NCI-H1694 (cell line): ENCODE data around the gene PDHX.
"Not testable (repeated sequence)": the region's sequence is repeated elsewhere in the genome, so short reads cannot be mapped to it uniquely, and the experiment has no call there.

ENCODE experiments used
- DNase-seq: peaks from one replicate; lab custom pipeline; 2025; lab: John Stamatoyannopoulos, UW

Gene PDHX

DNA sequence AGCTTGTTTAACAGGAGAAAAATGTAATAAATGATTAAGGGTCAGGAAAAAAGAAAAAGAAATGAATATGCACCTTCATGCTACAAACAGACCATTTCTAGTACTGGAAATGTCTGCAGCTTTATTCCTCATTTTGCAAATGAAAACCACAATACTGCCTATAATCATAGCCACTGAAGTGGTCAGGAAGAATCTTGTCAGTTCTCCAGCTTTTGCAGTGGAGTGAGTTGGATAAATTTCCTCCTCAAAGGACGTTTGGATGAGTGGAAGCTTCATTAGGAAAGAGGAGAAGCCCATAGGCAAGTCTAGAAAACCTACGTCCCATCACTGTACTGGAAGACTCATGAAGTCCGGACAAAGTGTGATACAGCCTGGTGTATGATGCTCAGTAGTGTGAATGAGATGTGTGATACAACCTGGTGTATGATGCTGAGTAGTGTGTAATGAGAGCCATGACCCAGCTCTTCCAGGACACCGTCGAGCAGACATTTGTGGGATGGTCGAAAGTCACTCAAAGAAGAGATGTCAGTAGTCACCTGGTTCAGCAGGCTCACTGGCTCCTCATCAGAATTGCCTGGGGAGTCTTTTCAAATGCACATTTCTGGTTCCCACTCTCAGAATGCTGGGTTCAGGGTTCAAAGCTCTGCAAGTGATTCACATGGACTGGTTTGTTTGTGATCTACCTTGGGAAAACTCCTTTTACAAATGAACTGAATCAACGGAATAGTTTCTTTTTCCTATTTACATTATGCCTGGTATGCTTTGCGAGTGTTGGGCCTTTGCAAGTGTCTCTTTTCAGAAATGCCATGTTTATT, 101.3 kb downstream of the PDHX start:
- DNase-seq = no peak

- DNase-seq = no peak
Measured at GRCh38 chr11:35021589-35021988, 105.2 kb downstream of the PDHX start.

GRCh38 chr11:35023940-35024339, 107.5 kb downstream of the PDHX start:
- DNase-seq = not testable (repeated sequence)

- DNase-seq = not testable (repeated sequence)
Measured at GRCh38 chr11:35028007-35028406, 111.6 kb downstream of the PDHX start.

GRCh38 chr11:35029979-35030682, 113.7 kb downstream of the PDHX start:
- no peak for DNase-seq

GRCh38 chr11:35030716-35031213, 114.3 kb downstream of the PDHX start:
- no peak for DNase-seq

DNA sequence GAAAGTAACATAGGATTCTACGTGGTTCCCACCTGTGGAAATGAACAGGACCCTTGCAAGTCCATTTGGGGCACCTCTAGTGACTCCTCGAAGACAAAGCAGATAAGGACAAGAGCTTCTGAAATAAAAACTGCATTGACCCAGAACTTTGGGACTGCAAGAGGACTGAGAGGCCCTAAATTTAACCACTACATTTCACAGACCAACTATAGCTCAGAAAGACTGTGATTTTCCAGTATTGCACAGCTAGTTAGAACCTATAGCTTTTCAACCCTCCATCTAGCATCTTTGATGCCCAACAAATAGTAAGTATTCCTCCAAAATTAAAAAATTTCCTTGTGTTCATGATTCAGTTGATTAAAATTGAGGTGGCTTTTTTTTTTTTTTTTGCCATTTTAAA, 114.9 kb downstream of the PDHX start:
- no peak for DNase-seq

DNA sequence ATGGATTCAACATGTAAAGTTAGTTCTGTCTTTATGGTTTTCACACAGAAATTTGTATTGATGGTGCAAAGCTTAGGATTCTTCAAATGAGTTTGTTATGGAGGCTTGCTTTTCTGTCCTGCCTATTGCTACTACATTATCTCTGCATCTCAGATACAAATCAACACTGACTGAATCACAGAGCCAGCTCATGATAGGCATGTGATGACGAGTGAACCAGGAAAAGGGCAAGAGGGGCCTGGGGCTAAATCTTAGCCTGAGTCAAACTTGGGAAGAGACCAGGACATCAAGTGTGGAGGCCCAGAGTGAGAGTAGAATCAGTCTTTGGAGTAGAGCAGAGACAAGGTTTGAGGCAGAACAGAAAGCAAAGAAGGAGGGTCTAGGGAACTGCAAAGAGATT, 115.4 kb downstream of the PDHX start:
- no peak for DNase-seq

DNA sequence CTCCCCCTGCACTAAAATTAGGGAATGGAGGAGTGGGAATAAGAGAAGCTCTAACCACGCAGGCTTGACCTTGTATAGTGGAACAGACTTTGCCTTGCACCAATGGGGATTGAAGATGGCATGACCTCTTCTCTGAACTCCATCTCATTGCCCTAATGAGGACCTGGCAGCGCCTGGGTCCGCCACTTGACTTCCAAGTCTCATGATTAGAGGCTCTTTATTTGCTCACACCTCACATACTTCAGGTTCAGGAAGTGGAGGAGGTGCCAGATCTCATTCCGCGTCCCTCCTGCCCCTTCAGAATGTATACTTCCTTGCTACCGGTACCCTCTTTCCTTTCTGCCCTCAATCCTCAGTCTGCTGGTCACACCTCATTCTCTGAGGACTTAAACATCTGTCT, 116.6 kb downstream of the PDHX start:
- no peak for DNase-seq

DNA sequence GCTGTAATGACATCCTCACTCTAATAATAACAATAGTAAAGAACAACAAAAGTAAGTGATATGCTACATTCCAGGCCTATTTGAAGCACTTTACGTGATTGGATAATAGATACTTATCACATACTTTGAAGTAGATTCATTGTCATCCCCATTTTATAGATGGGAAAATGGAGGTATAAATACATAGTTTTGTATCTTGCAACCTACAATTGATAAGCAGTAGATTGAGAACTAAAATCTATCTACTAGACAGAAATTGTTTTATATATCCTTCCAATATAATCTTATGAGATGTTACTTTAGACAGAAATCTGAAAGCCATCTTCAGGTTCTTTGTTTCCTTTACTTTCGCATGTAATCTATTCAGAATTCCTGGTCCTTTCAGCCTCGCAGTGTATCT, 118.0 kb downstream of the PDHX start:
- no peak for DNase-seq

GRCh38 chr11:35035894-35036408, 119.5 kb downstream of the PDHX start:
- DNase-seq = no peak

DNA sequence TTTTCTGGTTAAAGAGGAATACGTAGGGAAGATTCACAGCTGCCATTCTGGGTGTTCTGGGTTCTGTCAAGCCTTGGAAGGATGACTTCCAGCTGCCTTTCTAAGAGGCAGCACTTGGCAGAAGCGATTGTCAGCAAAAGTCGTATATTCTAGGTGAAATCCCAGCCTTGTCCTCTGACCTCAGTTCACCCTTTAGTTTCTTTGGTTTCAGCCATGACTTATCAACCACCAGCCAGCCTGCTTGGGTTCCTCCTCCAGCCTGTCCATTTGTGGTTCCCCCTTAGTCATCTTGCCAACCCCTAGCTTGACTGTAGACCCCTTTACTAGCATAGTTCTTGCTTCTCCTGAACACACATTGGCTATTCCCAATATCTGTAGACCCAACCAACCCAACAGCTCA, 120.2 kb downstream of the PDHX start:
- no peak for DNase-seq

DNA sequence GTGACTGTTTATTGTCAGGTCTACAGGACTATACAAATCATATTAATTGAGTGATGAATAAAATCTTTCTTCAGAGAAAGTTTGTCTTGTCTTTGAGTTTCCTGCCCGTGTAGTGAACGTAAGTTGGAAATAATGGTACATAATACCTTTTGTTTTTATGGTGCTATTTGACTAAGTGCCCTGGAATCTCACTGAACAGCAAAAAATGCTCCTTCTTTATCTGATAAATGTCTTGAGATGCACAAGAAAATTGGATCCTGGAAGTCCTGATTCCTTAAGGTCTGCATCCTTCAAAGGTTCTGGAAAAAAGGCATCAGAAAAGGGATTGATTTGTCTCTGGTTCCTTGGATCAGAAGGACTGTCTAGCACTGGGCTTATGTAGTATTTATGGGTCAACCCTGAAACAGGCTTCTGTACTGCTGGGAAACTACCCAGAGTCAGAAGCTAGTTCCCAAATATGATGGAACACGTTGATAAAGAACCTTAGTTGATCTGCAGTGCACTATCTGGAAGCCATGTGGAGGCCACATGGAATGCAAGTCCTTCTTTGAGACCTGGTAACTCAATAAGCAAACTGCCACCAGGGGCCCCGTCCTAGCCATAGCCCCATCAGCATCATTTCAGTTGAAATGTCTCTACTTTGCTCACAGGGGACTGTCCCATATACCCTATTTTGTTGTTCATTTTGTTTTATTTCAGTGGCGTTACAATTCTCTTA, 122.0 kb downstream of the PDHX start:
- DNase-seq = no peak

GRCh38 chr11:35039076-35039475, 122.7 kb downstream of the PDHX start:
- no peak for DNase-seq

DNA sequence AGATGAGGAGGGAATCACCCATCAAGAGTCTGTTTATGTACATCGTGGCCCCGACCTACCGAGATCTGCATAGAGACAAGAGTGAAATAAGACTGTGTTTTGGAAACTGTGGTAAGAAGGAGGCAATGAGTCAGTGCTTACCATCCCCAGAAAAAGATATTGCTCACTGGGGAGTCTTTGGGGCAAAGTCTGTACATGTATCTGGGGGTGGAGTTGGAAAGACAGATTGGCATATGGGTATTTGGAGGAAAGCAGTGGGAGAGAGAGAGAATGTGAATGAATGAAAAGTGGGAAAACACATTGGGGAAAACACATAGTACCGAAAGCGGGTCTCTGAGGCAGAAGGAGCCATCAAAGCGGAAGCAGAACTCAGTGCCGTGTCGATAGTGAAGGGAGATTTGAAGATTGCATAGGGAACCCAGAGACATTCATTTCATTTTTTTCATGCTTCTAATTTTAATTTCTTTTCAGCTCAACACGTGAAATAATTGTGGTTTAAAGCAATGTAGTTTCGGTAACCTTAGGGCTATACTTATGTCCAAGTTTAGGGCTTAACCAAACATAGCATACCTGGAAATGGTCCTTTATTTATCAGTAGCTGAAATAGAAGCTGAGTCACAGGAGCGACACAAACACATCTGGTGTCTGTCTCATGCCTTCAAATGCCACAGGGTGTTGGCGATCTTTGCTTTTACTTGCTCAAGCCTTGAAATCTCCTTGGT, 124.0 kb downstream of the PDHX start:
- DNase-seq = no peak

DNA sequence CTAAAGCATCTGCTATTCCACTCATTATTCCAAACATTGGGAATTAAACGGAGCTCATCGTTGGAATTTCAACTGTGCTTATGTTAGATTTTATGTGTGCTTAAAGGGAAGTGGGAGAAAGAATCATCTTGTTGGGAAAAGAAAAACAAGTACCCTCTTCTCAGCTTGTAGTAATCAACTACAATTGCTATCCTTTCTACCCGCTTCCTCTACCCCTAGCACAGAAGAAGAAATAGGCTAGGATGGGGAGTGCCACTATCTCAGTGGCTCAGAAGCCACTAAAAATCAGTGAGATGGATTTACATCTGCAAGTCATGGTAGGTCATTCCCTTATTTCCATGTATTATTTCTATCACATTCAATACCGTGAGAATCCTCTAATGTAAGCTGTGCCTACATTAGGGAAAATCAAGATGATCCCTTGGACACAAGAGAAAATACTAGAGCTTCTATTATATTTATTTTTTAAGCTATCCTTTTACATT, 124.7 kb downstream of the PDHX start:
- no peak for DNase-seq

DNA sequence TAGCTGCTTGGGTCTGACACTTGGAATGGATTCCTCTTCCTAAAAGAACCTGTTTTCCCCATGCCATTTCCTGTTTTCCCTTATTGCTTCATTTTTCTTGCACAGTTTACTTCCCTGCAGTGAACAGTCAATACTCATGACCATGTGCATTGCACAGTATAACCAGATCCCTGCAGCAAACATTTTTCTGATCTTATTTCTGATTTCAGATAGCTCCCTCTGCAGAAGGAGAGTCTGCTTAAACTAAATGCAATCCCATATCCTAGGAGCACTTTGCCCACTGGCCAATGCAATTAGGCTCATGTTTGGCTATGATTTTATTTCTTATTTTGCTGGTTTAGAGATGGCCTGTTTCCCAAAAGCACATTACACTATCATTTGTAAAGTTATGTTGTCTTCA, 125.8 kb downstream of the PDHX start:
- no peak for DNase-seq

DNA sequence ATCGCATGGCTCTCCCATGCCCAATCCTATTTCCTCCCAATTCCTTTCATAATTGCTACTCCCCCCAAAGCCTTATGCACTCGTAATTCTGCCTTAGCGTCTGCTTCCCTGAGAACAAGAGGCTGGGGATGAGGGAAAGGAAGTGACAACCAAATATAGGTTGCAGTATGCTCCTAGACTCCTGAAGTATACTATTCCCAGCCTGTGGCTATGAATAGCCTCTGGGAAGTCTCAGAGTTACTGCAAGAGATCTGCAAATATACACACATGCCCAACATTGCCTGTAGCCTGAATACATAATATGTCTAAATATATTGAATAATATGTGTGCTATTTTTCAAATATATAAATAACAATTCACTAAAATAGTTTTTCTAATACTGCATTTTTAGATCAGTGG, 126.5 kb downstream of the PDHX start:
- DNase-seq = no peak

DNA sequence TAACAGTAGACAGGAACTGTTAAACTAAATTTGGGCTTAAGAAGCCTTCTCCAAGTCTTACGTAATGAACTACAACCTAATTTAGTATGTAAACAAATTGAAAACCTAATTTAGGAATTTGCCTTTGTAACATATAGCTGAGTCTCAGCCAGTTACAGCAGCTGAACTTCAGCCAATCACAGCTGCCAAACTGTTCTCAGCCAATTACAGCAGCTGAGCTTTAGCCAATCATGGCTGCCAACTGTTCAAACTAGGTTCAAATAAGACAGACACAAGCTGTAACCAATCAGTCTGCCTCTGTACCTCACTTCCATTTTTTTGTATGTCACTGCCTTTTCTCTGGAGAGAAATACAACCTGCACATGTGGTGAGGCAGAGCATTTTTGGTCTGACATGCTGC, 127.5 kb downstream of the PDHX start:
- no peak for DNase-seq

GRCh38 chr11:35045236-35045820, 128.9 kb downstream of the PDHX start:
- DNase-seq = no peak
